ENCODE results near the gene RNF14. TPM values are rescaled to one million over a fixed set of nuclear protein-coding genes. Genes with fewer than 3 reads are reported as not detected.

Gene RNF14
- total RNA-seq, 1 experiment from 2014 or later: 72.1 TPM

DNA sequence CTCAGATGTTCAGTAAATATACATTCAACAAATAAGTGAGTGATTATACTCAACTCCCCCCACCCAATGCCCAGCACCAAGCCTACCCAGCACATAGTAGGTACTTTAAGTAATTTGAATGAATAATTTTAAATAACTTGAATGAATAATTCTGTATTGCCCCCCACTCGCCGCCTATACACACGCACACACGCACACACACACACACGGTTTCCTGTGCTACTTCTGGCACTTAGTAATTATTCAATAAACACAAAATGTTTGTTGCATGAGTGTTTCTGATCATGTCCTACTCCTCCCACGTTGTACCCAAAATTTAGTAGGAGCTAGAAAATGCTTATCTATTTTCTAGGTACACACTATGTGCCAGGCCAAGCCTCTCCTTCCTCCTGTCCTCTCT, 27.1 kb upstream of the RNF14 start:
- Histone ChIP-seq H3K27me3 (ENCODE audit: control insufficient read depth, insufficient read depth, low read length) (no peaks in the 10 kb centered on the region), H3K9me3 (ENCODE audit: control insufficient read depth, insufficient read depth, low read depth, low read length) (no peaks in the 10 kb centered on the region), H3K4me3 (ENCODE audit: low read depth in 2 of 2, low read length in 2 of 2) (no peak overlapping the region), H3K27ac (ENCODE audit: low read length) (no peak overlapping the region), H3K4me1 (ENCODE audit: control insufficient read depth, insufficient read depth, low read length) (no peaks in the 10 kb centered on the region), H3K36me3 (ENCODE audit: control insufficient read depth, insufficient read depth, low read length) (no peaks in the 10 kb centered on the region)
- CTCF ChIA-PET: no interaction called here
- in situ Hi-C loops (cut with HindIII; ENCODE audit: low pct_unique_long_range_greater_than_20kb, low sequenced_read_pairs) (no loop called here), intact Hi-C loops (cut with micrococcal nuclease; ENCODE audit: unreplicated experiment) (no loop called here)
- ATAC-seq: no peak
- TF ChIP-seq POLR2AphosphoS5 (IDR thresholded peaks at IDR 0.05; ENCODE audit: low read depth, low read length) (no peak), TCF7L2 (IDR thresholded peaks at IDR 0.05; ENCODE audit: low read depth, low read length) (no peak), SIN3A (IDR thresholded peaks at IDR 0.05; ENCODE audit: borderline replicate concordance, insufficient read depth, low read depth, low read length) (no peak)
- TF ChIP-seq, protein P1, sequence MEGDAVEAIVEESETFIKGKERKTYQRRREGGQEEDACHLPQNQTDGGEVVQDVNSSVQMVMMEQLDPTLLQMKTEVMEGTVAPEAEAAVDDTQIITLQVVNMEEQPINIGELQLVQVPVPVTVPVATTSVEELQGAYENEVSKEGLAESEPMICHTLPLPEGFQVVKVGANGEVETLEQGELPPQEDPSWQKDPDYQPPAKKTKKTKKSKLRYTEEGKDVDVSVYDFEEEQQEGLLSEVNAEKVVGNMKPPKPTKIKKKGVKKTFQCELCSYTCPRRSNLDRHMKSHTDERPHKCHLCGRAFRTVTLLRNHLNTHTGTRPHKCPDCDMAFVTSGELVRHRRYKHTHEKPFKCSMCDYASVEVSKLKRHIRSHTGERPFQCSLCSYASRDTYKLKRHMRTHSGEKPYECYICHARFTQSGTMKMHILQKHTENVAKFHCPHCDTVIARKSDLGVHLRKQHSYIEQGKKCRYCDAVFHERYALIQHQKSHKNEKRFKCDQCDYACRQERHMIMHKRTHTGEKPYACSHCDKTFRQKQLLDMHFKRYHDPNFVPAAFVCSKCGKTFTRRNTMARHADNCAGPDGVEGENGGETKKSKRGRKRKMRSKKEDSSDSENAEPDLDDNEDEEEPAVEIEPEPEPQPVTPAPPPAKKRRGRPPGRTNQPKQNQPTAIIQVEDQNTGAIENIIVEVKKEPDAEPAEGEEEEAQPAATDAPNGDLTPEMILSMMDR (IDR thresholded peaks at IDR 0.05): no peak
- TF ChIP-seq, protein P2, sequence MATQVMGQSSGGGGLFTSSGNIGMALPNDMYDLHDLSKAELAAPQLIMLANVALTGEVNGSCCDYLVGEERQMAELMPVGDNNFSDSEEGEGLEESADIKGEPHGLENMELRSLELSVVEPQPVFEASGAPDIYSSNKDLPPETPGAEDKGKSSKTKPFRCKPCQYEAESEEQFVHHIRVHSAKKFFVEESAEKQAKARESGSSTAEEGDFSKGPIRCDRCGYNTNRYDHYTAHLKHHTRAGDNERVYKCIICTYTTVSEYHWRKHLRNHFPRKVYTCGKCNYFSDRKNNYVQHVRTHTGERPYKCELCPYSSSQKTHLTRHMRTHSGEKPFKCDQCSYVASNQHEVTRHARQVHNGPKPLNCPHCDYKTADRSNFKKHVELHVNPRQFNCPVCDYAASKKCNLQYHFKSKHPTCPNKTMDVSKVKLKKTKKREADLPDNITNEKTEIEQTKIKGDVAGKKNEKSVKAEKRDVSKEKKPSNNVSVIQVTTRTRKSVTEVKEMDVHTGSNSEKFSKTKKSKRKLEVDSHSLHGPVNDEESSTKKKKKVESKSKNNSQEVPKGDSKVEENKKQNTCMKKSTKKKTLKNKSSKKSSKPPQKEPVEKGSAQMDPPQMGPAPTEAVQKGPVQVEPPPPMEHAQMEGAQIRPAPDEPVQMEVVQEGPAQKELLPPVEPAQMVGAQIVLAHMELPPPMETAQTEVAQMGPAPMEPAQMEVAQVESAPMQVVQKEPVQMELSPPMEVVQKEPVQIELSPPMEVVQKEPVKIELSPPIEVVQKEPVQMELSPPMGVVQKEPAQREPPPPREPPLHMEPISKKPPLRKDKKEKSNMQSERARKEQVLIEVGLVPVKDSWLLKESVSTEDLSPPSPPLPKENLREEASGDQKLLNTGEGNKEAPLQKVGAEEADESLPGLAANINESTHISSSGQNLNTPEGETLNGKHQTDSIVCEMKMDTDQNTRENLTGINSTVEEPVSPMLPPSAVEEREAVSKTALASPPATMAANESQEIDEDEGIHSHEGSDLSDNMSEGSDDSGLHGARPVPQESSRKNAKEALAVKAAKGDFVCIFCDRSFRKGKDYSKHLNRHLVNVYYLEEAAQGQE (IDR thresholded peaks at IDR 0.05; ENCODE audit: insufficient read depth in 1 of 2, low read depth in 2 of 2, low read length in 1 of 2): no peak
- POLR2A ChIA-PET: no interaction called here
- BruUV-seq (replicated peaks): no TSS peak
- no peak for DNase-seq (ENCODE audit: low read depth, low spot score)

DNA sequence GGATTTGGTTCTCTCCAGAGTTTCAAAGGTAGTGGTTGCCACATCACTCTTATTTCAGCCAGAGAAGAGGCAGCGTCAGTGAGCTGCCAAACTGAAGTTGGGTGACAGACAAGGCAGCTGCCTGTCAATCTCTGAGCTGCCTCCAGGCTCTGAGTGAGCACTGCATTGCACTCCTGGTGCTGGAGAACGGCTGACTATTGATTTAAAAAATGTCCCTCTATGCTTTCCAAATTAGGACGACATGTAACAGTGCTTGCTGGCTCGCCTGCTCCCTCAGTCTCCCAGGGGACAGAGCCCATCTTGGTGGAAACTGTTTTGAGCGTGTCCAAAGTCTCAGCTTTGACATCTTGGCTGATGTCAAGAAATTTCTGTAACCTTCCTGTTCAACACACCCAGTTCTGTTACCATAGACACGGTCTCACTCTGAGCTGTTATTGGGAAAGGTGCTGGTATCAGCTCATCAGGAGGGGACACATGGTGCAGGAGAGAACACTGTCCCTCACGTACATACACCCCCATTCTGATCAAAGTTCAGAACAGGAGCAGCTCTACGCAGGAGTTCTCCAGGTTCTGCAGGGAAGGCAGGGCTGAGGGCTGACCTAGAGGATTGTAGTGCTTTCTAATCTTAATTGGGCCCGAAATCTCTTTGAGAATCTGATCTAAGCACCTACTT, 26.6 kb upstream of the RNF14 start:
- no TSS peak for BruUV-seq (replicated peaks)
- no peaks in the 10 kb centered on the region for H3K9me3 ChIP-seq (ENCODE audit: control insufficient read depth, insufficient read depth, low read depth, low read length)
- H3K4me1 ChIP-seq (ENCODE audit: control insufficient read depth, insufficient read depth, low read length): no peaks in the 10 kb centered on the region
- POLR2A ChIA-PET: no interaction called here
- no peak overlapping the region for H3K27ac ChIP-seq (ENCODE audit: low read length)
- no peak overlapping the region for H3K4me3 ChIP-seq (ENCODE audit: low read depth in 2 of 2, low read length in 2 of 2)
- no peaks in the 10 kb centered on the region for H3K36me3 ChIP-seq (ENCODE audit: control insufficient read depth, insufficient read depth, low read length)
- no peak for ATAC-seq
- intact Hi-C loops (cut with micrococcal nuclease; ENCODE audit: unreplicated experiment): no loop called here
- H3K27me3 ChIP-seq (ENCODE audit: control insufficient read depth, insufficient read depth, low read length): no peaks in the 10 kb centered on the region
- CTCF ChIA-PET: no interaction called here
- TF ChIP-seq SIN3A (IDR thresholded peaks at IDR 0.05; ENCODE audit: borderline replicate concordance, insufficient read depth, low read depth, low read length): no peak
- TF ChIP-seq, protein P1 (IDR thresholded peaks at IDR 0.05): no peak
- no peak for TF ChIP-seq POLR2AphosphoS5 (IDR thresholded peaks at IDR 0.05; ENCODE audit: low read depth, low read length)
- TF ChIP-seq, protein P2 (IDR thresholded peaks at IDR 0.05; ENCODE audit: insufficient read depth in 1 of 2, low read depth in 2 of 2, low read length in 1 of 2): no peak
- no peak for TF ChIP-seq TCF7L2 (IDR thresholded peaks at IDR 0.05; ENCODE audit: low read depth, low read length)
- no peak for DNase-seq (ENCODE audit: low read depth, low spot score)
- in situ Hi-C loops (cut with HindIII; ENCODE audit: low pct_unique_long_range_greater_than_20kb, low sequenced_read_pairs): no loop called here
